HEK293 (cell line): Measurements from ENCODE around the gene ATP6V1F.

ENCODE experiments used
- CTCF ChIA-PET: fragments of 350-600 bp; formaldehyde crosslinking; extraction: SDS; loops from one replicate; lab custom pipeline; 2021; ENCODE audit warnings: antibody characterized with exemption; lab: Yijun Ruan, JAX
- POLR2A ChIA-PET: fragments of 300-600 bp; formaldehyde crosslinking; extraction: SDS; loops from one replicate; lab custom pipeline; 2020; ENCODE audit warnings: antibody characterized with exemption, inconsistent platforms; lab: Yijun Ruan, JAX
- H3K27ac ChIP-seq: fragments of 200-500 bp; sonication (Bioruptor generic); 2 replicates; pipeline ENCODE4 v1.5.1; 2014; ENCODE audit warnings: low read depth, low read length, control low read depth, inconsistent platforms; ENCODE audit errors: extremely low read depth
- H3K36me3 ChIP-seq, 2 experiments: fragments of 200-500 bp in 1 of 2; sonication (Bioruptor generic) in 1 of 2; 1 replicate in 1 of 2; 2 replicates in 1 of 2; pipeline ENCODE4 v1.5.1; 2014 to 2017; ENCODE audit warnings: inconsistent platforms in 2 of 2, low read length in 2 of 2; ENCODE audit not compliant: control insufficient read depth in 2 of 2, insufficient read depth in 1 of 2
- H3K4me1 ChIP-seq: fragments of 200-500 bp; sonication (Bioruptor generic); 2 replicates; pipeline ENCODE4 v1.5.1; 2014; ENCODE audit warnings: mild to moderate bottlenecking, low read length, inconsistent platforms; ENCODE audit not compliant: control insufficient read depth, insufficient read depth
- H3K4me3 ChIP-seq: 2 replicates; pipeline ENCODE4 v1.5.1; 2011; ENCODE audit warnings: low read depth, mild to moderate bottlenecking, control low read depth, low read length, moderate library complexity
- H3K9me3 ChIP-seq: fragments of 200-500 bp; sonication (Bioruptor generic); 2 replicates; pipeline ENCODE4 v1.5.1; 2014; ENCODE audit warnings: low read depth, low read length, inconsistent platforms; ENCODE audit not compliant: control insufficient read depth, insufficient read depth
- EGR2 ChIP-seq: fragments of 450-650 bp; formaldehyde crosslinking; IDR thresholded peaks from 2 replicates; pipeline ENCODE4 v1.5.1; 2016; ENCODE audit warnings: low read depth, missing biosample characterization, missing genetic modification characterization
- GFI1B ChIP-seq: fragments of 450-650 bp; formaldehyde crosslinking; IDR thresholded peaks from 2 replicates; pipeline ENCODE4 v1.5.1; 2016; ENCODE audit warnings: missing biosample characterization, missing genetic modification characterization
- GLIS1 ChIP-seq: fragments of 450-650 bp; formaldehyde crosslinking; IDR thresholded peaks from 2 replicates; pipeline ENCODE4 v1.5.1; 2016; ENCODE audit warnings: missing biosample characterization, missing genetic modification characterization
- HOXA7 ChIP-seq: sonication (generic); formaldehyde crosslinking; IDR thresholded peaks from 2 replicates; pipeline ENCODE4 v1.8.1; 2022; ENCODE audit warnings: missing genetic modification reagents, borderline replicate concordance
- KLF1 ChIP-seq: fragments of 450-650 bp; formaldehyde crosslinking; IDR thresholded peaks from 2 replicates; pipeline ENCODE4 v1.5.1; 2016; ENCODE audit warnings: missing biosample characterization, missing genetic modification characterization
- KLF16 ChIP-seq: fragments of 450-650 bp; formaldehyde crosslinking; IDR thresholded peaks from 2 replicates; pipeline ENCODE4 v1.5.1; 2017; ENCODE audit warnings: missing biosample characterization, missing genetic modification characterization
- MYNN ChIP-seq: fragments of 450-650 bp; formaldehyde crosslinking; IDR thresholded peaks from 2 replicates; pipeline ENCODE4 v1.5.1; 2016; ENCODE audit warnings: missing biosample characterization, missing genetic modification characterization, borderline replicate concordance
- REPIN1 ChIP-seq: fragments of 450-650 bp; formaldehyde crosslinking; IDR thresholded peaks from 2 replicates; pipeline ENCODE4 v1.5.1; 2017; ENCODE audit warnings: missing biosample characterization, missing genetic modification characterization, low read depth
- ZNF146 ChIP-seq: fragments of 450-650 bp; formaldehyde crosslinking; IDR thresholded peaks from 2 replicates; pipeline ENCODE4 v1.5.1; 2016; ENCODE audit warnings: missing biosample characterization, missing genetic modification characterization
- ZNF157 ChIP-seq: fragments of 450-650 bp; formaldehyde crosslinking; IDR thresholded peaks from 2 replicates; pipeline ENCODE4 v1.5.1; 2016; ENCODE audit warnings: missing biosample characterization, missing genetic modification characterization
- ZNF221 ChIP-seq: fragments of 450-650 bp; formaldehyde crosslinking; IDR thresholded peaks from 2 replicates; pipeline ENCODE4 v1.5.1; 2017; ENCODE audit warnings: missing biosample characterization, missing genetic modification characterization, borderline replicate concordance
- ZNF248 ChIP-seq: fragments of 450-650 bp; formaldehyde crosslinking; IDR thresholded peaks from 2 replicates; pipeline ENCODE4 v1.5.1; 2017; ENCODE audit warnings: missing biosample characterization, missing genetic modification characterization
- ZNF274 ChIP-seq, 2 experiments: fragments of 200-500 bp in 1 of 2; fragments of 450-650 bp in 1 of 2; sonication (Bioruptor generic) in 1 of 2; formaldehyde crosslinking in 1 of 2; IDR thresholded peaks; 2 replicates each; pipeline versions ENCODE4 v1.5.1 to v1.6.1; 2014 to 2016; ENCODE audit warnings: borderline replicate concordance in 1 of 2, inconsistent platforms in 1 of 2, low read length in 1 of 2, missing biosample characterization in 1 of 2, missing genetic modification characterization in 1 of 2
- ZNF433 ChIP-seq: fragments of 450-650 bp; formaldehyde crosslinking; IDR thresholded peaks from 2 replicates; pipeline ENCODE4 v1.5.1; 2016; ENCODE audit warnings: missing biosample characterization, missing genetic modification characterization, low read depth
- ZNF585B ChIP-seq: fragments of 450-650 bp; formaldehyde crosslinking; IDR thresholded peaks from 2 replicates; pipeline ENCODE4 v1.5.1; 2016; ENCODE audit warnings: missing biosample characterization, missing genetic modification characterization
- ZNF621 ChIP-seq: fragments of 450-650 bp; formaldehyde crosslinking; IDR thresholded peaks from 2 replicates; pipeline ENCODE4 v1.5.1; 2017; ENCODE audit warnings: missing biosample characterization, missing genetic modification characterization
- ZNF624 ChIP-seq: fragments of 450-650 bp; formaldehyde crosslinking; IDR thresholded peaks from 2 replicates; pipeline ENCODE4 v1.5.1; 2017; ENCODE audit warnings: missing biosample characterization, missing genetic modification characterization
- ZNF664 ChIP-seq: fragments of 450-650 bp; formaldehyde crosslinking; IDR thresholded peaks from 2 replicates; pipeline ENCODE4 v1.5.1; 2016; ENCODE audit warnings: missing biosample characterization, missing genetic modification characterization
- ZNF776 ChIP-seq: fragments of 450-650 bp; formaldehyde crosslinking; IDR thresholded peaks from 2 replicates; pipeline ENCODE4 v1.5.0; 2017; ENCODE audit warnings: missing biosample characterization, missing genetic modification characterization, borderline replicate concordance
- ZNF830 ChIP-seq: fragments of 450-650 bp; IDR thresholded peaks from 2 replicates; pipeline ENCODE4 v1.5.0; 2018; ENCODE audit warnings: missing biosample characterization, missing genetic modification characterization, low read depth, mild to moderate bottlenecking, moderate library complexity
- TF ChIP-seq, protein P1 (sequence below): fragments of 450-650 bp; formaldehyde crosslinking; IDR thresholded peaks from 2 replicates; pipeline ENCODE4 v1.5.1; 2016; ENCODE audit warnings: missing biosample characterization, missing genetic modification characterization
- TF ChIP-seq, protein P2 (sequence below): fragments of 450-650 bp; formaldehyde crosslinking; IDR thresholded peaks from 2 replicates; pipeline ENCODE4 v1.5.1; 2016; ENCODE audit warnings: missing biosample characterization, missing genetic modification characterization
- TF ChIP-seq, protein P3 (sequence below): fragments of 450-650 bp; formaldehyde crosslinking; IDR thresholded peaks from 2 replicates; pipeline ENCODE4 v1.5.1; 2016; ENCODE audit warnings: missing biosample characterization, missing genetic modification characterization

Gene ATP6V1F

DNA sequence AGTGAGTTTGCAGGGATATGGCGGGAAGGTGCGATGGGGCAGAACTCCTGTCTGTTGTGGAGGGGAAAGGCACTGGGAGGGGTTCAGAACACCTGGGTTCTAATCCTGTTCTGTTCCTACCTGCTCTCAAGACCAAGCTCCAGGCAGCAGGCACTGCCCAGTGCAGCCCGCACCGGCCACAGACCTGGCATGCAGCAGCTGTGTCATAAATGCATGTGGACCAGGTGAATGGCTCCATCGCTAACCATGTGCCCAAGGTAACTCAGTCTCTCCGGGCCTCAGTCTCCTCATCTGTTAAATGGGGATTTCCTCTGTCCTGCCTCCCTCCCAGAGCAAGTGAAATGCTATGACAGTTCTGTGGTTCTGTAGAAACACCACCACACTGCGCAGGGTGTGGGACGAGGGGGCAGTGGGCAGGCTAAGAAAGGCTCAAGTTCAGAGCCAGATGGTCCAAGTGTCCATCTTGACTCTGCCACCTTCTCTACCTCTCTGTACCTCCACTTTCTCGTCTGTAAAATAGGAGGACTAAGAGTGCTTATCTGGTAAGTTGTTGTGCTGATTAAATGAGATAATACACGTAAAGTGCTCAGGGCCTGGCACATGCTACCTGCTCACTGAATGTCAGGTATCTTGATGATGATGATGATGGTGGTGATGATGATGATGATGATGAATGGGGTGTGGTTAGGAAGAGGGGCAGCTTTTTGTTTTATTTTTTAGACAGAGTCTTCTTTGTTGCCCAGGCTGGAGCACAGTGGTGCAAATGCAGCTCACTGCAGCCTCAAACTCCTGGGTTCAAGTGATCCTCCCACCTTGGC, 22.9 kb downstream of the ATP6V1F start:
- Histone ChIP-seq H3K27ac (no peak overlapping the region), H3K4me3 (no peak overlapping the region), H3K36me3 (no peaks in the 10 kb centered on the region), H3K9me3 (no peaks in the 10 kb centered on the region), H3K4me1 (no peaks in the 10 kb centered on the region)
- TF ChIP-seq ZNF664 (tag by site-specific recombination): peak; percentile 96
- TF ChIP-seq, protein P1, sequence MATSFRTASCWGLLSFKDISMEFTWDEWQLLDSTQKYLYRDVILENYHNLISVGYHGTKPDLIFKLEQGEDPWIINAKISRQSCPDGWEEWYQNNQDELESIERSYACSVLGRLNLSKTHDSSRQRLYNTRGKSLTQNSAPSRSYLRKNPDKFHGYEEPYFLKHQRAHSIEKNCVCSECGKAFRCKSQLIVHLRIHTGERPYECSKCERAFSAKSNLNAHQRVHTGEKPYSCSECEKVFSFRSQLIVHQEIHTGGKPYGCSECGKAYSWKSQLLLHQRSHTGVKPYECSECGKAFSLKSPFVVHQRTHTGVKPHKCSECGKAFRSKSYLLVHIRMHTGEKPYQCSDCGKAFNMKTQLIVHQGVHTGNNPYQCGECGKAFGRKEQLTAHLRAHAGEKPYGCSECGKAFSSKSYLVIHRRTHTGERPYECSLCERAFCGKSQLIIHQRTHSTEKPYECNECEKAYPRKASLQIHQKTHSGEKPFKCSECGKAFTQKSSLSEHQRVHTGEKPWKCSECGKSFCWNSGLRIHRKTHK (tag by site-specific recombination): no peak
- TF ChIP-seq ZNF248: no peak
- POLR2A ChIA-PET: interaction anchor here (0.5 to 0.6 kb wide), 3 partner anchors 7 to 201 kb away, joined by 4 to 6 read pairs (median 4); no protein-coding TSS in a partner anchor
- CTCF ChIA-PET: interaction anchor here (0.5 to 1.6 kb wide), 10 partner anchors 11 to 481 kb away, joined by 3 to 5 read pairs (median 3); no protein-coding TSS in a partner anchor

DNA sequence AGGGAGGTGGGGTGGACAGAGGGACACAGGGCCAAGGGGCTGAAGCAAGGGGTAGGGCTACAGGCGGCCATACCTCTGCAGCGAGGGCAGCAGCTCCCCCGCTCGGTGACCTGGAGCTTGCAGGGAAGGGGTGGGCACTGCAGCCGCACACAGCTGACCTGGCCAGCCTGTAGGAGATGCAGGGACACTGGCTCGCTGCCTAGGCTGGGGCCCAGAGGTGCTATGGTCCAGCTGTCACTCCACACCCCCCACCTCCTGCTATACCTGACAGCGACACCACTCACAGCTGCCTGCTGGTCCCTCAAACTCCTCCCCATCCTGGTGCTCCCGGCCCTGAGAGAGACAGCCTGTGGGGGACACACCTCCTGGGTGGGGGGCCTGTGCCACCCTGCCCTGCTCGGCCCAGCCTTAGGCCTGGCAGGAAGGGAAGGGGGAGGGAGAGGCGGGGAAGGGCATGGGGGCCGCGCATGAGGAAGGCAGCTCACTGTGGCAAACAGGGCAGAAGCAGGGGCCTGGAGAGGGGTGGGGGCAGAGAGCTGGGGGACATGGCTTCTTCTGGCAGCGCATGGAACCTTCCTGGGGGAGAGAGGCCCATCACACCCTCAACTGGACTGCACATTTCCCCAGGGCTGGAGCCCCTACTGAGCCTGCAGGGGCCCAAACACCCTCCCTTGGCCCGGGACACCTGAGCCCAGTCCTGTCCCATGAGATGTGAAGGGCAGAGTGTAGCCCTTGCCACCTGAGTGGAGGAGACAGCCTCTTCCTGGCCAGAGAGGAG, 23.9 kb downstream of the ATP6V1F start:
- POLR2A ChIA-PET: interaction anchor here (0.5 to 0.7 kb wide), 3 partner anchors 8 to 411 kb away, joined by 3 to 4 read pairs (median 4); no protein-coding TSS in a partner anchor
- Histone ChIP-seq H3K4me3 (no peak overlapping the region), H3K36me3 (no peaks in the 10 kb centered on the region), H3K4me1 (no peaks in the 10 kb centered on the region)
- TF ChIP-seq ZNF624 (tag by site-specific recombination): no peak
- TF ChIP-seq ZNF585B: no peak
- no peak for TF ChIP-seq REPIN1 (tag by site-specific recombination)
- TF ChIP-seq ZNF146 (tag by site-specific recombination): no peak
- TF ChIP-seq, protein P2, sequence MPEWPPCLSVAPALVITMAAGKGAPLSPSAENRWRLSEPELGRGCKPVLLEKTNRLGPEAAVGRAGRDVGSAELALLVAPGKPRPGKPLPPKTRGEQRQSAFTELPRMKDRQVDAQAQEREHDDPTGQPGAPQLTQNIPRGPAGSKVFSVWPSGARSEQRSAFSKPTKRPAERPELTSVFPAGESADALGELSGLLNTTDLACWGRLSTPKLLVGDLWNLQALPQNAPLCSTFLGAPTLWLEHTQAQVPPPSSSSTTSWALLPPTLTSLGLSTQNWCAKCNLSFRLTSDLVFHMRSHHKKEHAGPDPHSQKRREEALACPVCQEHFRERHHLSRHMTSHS (tag by site-specific recombination): no peak
- TF ChIP-seq EGR2 (tag by site-specific recombination): no peak
- TF ChIP-seq ZNF157 (tag by site-specific recombination): no peak
- TF ChIP-seq ZNF433 (tag by site-specific recombination): no peak
- no peak for TF ChIP-seq GFI1B (tag by site-specific recombination)
- no peak for TF ChIP-seq GLIS1
- TF ChIP-seq HOXA7 (CRISPR knock-in tag): no peak
- no peak for TF ChIP-seq MYNN
- TF ChIP-seq ZNF221: no peak
- TF ChIP-seq, all 188 proteins: peak for 0
- no peak overlapping the region for H3K27ac ChIP-seq
- CTCF ChIA-PET: interaction anchor here (0.5 to 1.6 kb wide), 5 partner anchors 17 to 482 kb away, joined by 3 to 5 read pairs (median 3); no protein-coding TSS in a partner anchor
- no peaks in the 10 kb centered on the region for H3K9me3 ChIP-seq

DNA sequence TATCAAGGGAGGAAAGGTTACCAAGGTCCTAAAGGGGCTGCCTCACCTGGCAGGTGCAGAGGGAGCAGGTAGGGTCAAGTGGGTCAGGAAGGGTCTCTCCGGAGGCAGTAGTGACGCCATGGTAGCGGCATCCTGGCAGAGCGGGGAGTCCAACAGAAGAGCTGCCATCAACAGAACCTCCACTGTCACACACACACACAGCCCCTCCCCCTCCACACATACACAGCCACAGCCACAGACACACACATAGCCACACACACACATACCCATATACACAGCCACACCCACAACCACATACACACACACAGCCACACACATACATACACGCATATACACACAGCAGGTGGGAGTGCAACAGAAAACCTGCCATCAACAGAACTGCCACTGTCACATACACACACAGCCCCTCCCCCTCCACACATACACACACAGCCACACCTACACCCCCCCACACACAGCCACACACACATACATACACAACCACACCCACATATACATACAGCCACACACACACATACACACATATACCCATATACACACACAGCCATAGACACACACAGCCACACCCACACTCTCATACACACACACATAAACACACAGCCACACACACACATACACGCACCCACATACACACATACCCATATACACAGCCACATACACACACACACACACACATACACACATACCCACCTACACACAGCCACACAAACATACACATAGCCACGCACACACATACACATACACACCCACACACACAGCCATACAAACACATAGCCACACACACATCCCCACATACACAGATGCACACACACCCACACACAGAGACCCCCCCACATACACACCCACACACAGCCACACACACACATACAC, 24.7 kb downstream of the ATP6V1F start:
- H3K36me3 ChIP-seq: no peaks in the 10 kb centered on the region
- no peak overlapping the region for H3K27ac ChIP-seq
- ChIA-PET CTCF (interaction anchor here (0.6 to 1.5 kb wide), 2 partner anchors 414 to 462 kb away, joined by 3 to 4 read pairs; no protein-coding TSS in a partner anchor), POLR2A (no interaction called here)
- no peaks in the 10 kb centered on the region for H3K4me1 ChIP-seq
- H3K4me3 ChIP-seq: no peak overlapping the region
- no peaks in the 10 kb centered on the region for H3K9me3 ChIP-seq
- TF ChIP-seq ZNF830 (tag by site-specific recombination) (no peak), ZNF621 (tag by site-specific recombination) (no peak), ZNF274 (IDR thresholded peaks at IDR 0.05; ENCODE audit: low read length) (no peak), ZNF274 (tag by site-specific recombination; IDR thresholded peaks at IDR 0.05; ENCODE audit: borderline replicate concordance) (no peak), KLF1 (tag by site-specific recombination) (peak; percentile 47), ZNF776 (no peak; the same call in 1 of the 2 replicates), KLF16 (tag by site-specific recombination) (0 out of 2 replicates have a peak, but pooled peaks have one; percentile 19)
- TF ChIP-seq, protein P3, sequence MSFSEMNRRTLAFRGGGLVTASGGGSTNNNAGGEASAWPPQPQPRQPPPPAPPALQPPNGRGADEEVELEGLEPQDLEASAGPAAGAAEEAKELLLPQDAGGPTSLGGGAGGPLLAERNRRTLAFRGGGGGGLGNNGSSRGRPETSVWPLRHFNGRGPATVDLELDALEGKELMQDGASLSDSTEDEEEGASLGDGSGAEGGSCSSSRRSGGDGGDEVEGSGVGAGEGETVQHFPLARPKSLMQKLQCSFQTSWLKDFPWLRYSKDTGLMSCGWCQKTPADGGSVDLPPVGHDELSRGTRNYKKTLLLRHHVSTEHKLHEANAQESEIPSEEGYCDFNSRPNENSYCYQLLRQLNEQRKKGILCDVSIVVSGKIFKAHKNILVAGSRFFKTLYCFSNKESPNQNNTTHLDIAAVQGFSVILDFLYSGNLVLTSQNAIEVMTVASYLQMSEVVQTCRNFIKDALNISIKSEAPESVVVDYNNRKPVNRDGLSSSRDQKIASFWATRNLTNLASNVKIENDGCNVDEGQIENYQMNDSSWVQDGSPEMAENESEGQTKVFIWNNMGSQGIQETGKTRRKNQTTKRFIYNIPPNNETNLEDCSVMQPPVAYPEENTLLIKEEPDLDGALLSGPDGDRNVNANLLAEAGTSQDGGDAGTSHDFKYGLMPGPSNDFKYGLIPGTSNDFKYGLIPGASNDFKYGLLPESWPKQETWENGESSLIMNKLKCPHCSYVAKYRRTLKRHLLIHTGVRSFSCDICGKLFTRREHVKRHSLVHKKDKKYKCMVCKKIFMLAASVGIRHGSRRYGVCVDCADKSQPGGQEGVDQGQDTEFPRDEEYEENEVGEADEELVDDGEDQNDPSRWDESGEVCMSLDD (tag by site-specific recombination): peak; percentile 12; the same call in 1 of the 2 replicates
